Myocyte (in vitro differentiated cells): Measurements from ENCODE around the gene UBIAD1. TPM values are rescaled to one million over a fixed set of nuclear protein-coding genes. Genes with fewer than 3 reads are reported as not detected.

Experiments used
- DNase-seq: peaks from one replicate; pipeline ENCODE4 v3.0.0-alpha.2; 2012; ENCODE audit warnings: low read depth
- total RNA-seq: library from RNA; depleted of rRNA; stranded (reverse); fragments of >200 nt; gene quantifications from 2 replicates; pipeline ENCODE4 v1.2.3, GENCODE V29; 2014

The UBIAD1 gene
- total RNA-seq, 1 donor from 2014 or later = 15.6 TPM

GRCh38 chr1:11309385-11309784 lies 36.4 kb downstream of the UBIAD1 start:
- DNase-seq = no peak

GRCh38 chr1:11311816-11312755 lies 39.1 kb downstream of the UBIAD1 start:
- no peak for DNase-seq

- no peak for DNase-seq
Observed at GRCh38 chr1:11314959-11315358, 42.0 kb downstream of the UBIAD1 start.

- DNase-seq = peak; percentile 4
Observed at GRCh38 chr1:11316701-11317100, 43.7 kb downstream of the UBIAD1 start.

DNA sequence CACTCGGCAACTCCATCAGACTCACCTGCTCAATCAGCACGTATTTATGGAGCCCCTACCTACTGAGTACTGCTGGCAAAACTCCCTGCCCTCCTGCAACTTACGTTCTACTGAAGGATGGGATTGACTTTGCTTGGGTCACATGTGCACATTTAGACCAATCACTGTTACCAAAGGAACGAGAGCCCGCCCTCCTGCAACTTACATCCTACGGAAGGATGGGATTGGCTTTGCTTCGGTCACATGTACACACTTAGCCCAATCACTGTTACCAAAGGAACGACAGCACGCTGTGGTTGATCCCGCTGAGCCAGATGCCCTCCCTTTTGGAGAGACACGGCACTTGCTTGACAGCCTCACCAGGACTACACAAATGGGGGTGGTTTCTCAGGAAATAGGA lies 46.0 kb downstream of the UBIAD1 start:
- no peak for DNase-seq

- DNase-seq = no peak
Observed at GRCh38 chr1:11320153-11320936, 47.3 kb downstream of the UBIAD1 start.

DNA sequence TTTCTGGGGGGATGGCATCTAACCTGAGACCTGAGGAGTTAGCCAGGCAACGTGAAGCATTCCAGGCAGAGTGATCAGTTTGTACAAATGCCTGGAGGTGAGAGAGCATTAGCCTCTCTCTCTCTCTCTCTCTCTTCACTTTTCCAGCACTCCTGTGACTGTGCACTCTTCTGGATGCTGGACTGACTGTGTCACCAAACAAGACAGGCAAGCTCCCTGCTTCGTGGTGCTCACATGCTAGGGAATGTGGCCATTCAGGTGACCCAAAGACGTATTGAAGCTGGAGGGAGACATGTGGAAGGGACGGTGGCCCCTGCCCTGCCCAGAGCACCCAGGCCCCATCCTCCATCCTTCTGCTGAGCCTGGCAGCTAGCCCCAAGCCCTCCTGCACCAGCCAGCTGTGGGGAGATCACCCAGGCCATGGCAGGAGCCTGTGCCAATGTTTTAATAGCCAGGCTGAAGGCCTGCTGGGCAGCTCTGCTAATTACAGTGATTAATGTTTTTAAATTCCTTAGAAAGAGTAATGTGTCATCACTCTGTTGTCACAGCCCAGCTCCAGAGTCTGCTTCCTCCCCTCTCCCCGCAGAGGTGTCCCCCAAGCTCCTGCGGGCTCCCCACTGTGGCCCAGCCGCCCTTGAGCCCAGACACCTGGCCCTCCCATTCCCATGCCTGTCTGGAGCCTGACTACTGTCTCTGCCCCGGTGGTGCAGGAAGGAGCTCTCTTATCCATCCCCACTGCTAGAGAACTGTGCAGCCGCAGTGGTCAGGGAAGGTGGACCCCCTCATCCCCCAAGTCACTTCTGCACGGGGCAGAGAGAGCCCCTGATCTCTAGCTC lies 48.9 kb downstream of the UBIAD1 start:
- DNase-seq = no peak

- DNase-seq = no peak
Observed at GRCh38 chr1:11324567-11325165, 51.7 kb downstream of the UBIAD1 start.

GRCh38 chr1:11326070-11326469 lies 53.1 kb downstream of the UBIAD1 start:
- DNase-seq = no peak

DNA sequence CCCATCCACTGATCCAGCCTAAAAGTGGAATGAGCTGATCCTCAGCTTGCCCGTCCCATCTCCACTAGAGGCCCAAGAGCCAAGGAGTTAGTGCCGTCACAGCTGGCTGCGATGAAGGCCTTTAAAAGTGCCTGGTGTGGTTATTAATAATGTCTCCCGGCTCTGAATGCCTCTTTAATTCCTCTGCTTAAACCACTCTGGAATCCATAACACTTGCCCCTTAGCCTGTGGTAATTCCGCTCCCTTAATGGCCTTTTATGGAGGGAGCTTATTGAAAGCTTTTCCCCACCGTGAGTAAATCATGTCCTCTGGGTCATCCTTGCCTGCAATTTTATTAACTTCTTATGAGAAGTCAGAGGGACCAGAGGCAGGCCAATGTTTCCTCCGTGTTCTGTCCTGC lies 55.4 kb downstream of the UBIAD1 start:
- DNase-seq = peak; percentile 14

DNA sequence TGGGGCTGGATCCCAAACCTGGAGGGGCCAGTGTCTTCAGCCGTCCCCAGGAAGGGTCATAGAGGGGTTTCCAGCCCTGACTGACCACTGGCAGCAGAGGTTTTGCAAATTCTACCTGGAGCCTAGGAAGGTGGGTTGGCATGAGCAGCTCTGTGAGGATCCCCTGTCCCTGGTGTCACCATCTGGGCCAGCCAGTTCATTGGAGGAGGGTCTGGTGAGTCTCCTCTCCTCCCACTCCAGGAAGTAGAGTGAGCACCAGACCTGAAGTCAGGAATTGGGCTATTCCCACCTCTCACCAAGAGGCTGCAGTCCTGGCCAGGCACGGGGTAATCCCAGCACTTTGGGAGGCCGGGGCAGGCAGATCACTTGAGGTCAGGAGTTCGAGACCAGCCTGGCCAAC lies 57.4 kb downstream of the UBIAD1 start:
- no peak for DNase-seq

GRCh38 chr1:11331036-11331944 lies 58.3 kb downstream of the UBIAD1 start:
- DNase-seq = no peak

GRCh38 chr1:11331945-11332546 lies 59.0 kb downstream of the UBIAD1 start:
- DNase-seq = no peak

GRCh38 chr1:11333631-11334030 lies 60.6 kb downstream of the UBIAD1 start:
- no peak for DNase-seq

DNA sequence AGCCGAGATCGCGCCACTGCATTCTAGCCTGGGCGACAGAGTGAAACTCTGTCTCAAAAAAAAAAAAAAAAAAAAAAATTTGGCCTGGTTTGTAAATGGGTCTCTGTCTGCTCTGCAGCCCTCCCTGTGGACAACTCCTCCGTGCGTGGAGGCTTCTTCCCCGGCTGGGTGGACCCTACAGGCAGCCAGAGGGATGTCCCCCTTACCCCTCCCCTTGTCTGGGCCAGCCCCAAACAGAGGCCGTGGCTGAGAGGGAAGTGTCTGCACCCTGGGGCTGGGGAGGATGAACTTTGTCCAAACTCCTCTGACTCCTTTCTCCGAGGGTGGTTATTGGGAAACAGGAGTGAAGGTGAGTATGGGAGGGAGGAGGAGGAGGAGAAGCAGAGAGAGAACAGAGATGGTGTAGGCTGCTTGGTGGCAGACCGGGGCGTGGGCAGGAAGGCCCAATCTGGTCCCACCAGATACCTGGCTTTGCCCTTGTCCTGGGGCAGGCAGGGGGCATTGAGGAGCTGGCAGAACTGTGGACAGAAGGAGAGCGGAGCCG lies 61.3 kb downstream of the UBIAD1 start:
- DNase-seq = no peak

DNA sequence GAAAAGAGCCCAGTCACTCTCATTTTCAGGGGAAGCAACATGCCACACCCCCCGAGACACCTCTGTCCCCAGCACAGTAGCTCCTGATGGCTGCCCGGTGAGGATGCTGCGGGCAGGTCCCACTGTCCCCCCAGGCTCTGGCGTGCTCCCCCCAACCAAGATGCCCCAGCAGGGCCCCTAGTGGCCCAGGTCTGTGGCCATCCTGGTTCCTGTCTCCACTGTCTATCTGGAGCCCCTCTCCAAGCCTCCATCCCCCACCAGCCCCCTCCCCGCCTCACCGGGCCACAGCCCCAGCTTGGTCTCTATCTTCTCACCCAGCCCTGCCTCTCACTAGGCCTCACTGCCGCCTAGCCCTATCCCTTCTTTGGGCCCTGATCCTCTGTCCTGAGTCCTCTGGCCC lies 61.8 kb downstream of the UBIAD1 start:
- DNase-seq = no peak

- no peak for DNase-seq
Observed at GRCh38 chr1:11335417-11336056, 62.5 kb downstream of the UBIAD1 start.

DNA sequence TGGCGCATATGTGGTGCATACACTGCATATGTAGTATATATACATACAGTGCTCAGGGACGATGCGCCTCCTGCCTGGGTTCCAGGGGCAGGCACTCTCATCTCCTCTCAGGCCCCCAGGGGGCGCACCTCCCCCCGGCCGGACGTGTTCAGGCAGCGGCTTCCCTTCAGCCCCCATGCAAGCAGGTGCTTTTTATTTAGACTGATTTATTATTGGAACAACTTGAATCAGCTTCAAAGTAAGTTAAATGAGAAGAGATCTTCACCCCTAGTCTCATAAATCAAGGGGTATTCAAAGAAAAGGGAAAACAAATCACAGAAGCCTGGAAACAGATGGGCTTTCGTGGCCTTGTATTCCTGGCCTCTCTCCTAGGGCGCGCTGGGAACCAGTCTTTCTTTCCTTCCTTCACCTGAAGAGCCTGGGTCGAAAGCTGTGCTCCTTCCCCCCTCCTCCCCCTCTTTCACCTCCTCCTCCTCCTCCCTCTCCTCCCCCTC lies 64.6 kb downstream of the UBIAD1 start:
- peak; percentile 66 for DNase-seq
